ENCODE data around the gene ADAMTS8.

DNA sequence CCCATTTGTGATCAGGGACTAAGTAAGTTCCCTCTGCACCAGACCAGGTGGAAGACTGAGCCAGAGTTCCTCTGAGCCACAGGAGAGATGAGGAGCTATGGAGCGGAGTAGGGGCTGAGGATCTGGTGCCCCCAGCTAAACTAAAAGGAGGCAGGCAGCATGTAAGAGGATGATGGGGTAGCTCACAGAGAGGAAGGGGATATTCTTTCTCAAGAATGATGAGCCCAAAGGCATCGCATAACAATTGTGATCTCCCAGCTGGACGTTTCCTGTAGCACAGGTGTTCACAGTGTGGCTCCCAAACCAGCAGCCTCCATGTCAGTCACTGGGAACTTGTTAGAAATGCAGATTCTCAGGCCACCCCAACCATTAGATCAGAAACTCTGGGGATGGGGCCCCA lies 24.4 kb downstream of the ADAMTS8 start:
- TF ChIP-seq, protein P1, sequence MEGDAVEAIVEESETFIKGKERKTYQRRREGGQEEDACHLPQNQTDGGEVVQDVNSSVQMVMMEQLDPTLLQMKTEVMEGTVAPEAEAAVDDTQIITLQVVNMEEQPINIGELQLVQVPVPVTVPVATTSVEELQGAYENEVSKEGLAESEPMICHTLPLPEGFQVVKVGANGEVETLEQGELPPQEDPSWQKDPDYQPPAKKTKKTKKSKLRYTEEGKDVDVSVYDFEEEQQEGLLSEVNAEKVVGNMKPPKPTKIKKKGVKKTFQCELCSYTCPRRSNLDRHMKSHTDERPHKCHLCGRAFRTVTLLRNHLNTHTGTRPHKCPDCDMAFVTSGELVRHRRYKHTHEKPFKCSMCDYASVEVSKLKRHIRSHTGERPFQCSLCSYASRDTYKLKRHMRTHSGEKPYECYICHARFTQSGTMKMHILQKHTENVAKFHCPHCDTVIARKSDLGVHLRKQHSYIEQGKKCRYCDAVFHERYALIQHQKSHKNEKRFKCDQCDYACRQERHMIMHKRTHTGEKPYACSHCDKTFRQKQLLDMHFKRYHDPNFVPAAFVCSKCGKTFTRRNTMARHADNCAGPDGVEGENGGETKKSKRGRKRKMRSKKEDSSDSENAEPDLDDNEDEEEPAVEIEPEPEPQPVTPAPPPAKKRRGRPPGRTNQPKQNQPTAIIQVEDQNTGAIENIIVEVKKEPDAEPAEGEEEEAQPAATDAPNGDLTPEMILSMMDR (IDR thresholded peaks at IDR 0.05) = no peak
- TF ChIP-seq, protein P2, sequence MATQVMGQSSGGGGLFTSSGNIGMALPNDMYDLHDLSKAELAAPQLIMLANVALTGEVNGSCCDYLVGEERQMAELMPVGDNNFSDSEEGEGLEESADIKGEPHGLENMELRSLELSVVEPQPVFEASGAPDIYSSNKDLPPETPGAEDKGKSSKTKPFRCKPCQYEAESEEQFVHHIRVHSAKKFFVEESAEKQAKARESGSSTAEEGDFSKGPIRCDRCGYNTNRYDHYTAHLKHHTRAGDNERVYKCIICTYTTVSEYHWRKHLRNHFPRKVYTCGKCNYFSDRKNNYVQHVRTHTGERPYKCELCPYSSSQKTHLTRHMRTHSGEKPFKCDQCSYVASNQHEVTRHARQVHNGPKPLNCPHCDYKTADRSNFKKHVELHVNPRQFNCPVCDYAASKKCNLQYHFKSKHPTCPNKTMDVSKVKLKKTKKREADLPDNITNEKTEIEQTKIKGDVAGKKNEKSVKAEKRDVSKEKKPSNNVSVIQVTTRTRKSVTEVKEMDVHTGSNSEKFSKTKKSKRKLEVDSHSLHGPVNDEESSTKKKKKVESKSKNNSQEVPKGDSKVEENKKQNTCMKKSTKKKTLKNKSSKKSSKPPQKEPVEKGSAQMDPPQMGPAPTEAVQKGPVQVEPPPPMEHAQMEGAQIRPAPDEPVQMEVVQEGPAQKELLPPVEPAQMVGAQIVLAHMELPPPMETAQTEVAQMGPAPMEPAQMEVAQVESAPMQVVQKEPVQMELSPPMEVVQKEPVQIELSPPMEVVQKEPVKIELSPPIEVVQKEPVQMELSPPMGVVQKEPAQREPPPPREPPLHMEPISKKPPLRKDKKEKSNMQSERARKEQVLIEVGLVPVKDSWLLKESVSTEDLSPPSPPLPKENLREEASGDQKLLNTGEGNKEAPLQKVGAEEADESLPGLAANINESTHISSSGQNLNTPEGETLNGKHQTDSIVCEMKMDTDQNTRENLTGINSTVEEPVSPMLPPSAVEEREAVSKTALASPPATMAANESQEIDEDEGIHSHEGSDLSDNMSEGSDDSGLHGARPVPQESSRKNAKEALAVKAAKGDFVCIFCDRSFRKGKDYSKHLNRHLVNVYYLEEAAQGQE (IDR thresholded peaks at IDR 0.05; ENCODE audit: insufficient read depth in 1 of 2, low read depth in 2 of 2, low read length in 1 of 2) = no peak
- no peak for TF ChIP-seq POLR2AphosphoS5 (IDR thresholded peaks at IDR 0.05; ENCODE audit: low read depth, low read length)
- no peak for TF ChIP-seq SIN3A (IDR thresholded peaks at IDR 0.05; ENCODE audit: borderline replicate concordance, insufficient read depth, low read depth, low read length)
